ENCODE measurements around the gene ANKRD7.

ANKRD7 gene

DNA sequence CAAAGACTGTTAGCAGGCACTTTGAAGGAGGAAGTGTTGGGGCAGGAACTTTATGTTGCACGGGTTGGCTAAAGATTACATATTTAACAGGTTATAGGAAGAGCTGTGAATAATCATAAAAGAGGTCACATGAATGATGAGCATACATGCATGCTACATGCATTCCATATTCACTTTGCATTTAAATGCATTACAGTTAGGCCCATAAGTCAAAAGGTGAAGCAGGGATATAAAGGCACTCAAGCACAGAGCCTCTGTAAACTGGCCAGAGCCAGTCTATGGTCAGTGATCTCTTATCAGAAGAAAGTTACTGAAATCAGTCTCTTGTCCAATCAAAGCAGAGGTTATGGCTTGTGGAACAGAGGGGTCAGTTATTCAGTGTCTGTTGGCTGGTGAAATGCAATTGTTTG lies 7.3 kb upstream of the ANKRD7 start:
- TF ChIP-seq, protein P1, sequence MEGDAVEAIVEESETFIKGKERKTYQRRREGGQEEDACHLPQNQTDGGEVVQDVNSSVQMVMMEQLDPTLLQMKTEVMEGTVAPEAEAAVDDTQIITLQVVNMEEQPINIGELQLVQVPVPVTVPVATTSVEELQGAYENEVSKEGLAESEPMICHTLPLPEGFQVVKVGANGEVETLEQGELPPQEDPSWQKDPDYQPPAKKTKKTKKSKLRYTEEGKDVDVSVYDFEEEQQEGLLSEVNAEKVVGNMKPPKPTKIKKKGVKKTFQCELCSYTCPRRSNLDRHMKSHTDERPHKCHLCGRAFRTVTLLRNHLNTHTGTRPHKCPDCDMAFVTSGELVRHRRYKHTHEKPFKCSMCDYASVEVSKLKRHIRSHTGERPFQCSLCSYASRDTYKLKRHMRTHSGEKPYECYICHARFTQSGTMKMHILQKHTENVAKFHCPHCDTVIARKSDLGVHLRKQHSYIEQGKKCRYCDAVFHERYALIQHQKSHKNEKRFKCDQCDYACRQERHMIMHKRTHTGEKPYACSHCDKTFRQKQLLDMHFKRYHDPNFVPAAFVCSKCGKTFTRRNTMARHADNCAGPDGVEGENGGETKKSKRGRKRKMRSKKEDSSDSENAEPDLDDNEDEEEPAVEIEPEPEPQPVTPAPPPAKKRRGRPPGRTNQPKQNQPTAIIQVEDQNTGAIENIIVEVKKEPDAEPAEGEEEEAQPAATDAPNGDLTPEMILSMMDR (IDR thresholded peaks at IDR 0.05): no peak

DNA sequence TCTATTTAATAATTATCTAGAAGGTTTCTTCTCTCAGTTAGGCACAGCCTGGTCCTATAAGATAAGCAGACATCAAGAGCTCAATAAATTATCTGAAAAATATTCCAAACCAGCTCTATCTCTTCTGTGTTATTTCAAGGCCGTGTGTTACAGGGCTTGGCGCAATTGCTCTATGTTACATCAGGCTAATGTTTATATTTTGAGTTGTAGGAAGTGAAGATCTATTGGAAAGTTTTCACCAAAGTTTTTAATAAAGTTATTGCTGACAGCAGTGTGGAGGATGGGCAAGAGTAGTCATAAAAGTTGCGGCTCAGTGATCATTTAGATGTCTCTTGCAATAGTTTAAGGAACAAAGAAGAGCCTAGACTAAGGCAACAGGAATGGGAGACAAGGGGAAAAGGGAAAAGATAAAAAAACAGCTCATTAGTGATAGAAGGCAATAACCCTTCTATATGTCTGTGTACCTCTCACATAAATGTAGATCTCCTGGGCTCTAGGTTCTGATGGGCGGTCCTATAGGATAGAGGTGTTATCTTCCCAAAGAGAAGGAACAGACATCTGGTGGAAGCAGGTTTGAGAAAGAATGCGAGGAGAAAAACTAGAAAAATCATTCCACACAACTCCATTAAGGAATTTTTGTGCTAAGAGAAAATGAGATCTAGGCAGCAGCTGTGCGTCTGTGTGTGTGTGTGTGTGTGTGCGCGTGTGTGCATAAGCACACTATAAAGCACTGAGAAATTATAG lies 5.9 kb upstream of the ANKRD7 start:
- TF ChIP-seq, protein P1 (IDR thresholded peaks at IDR 0.05): no peak

- TF ChIP-seq, protein P1 (IDR thresholded peaks at IDR 0.05): no peak
Observed at GRCh38 chr7:118219157-118219512, 5.4 kb upstream of the ANKRD7 start.

- TF ChIP-seq, protein P1 (IDR thresholded peaks at IDR 0.05): no peak
Observed at GRCh38 chr7:118220583-118220982, 3.9 kb upstream of the ANKRD7 start.

- TF ChIP-seq, protein P1 (IDR thresholded peaks at IDR 0.05): no peak
Observed at GRCh38 chr7:118222591-118222990, 1.9 kb upstream of the ANKRD7 start.

GRCh38 chr7:118232837-118233236 lies 8.3 kb downstream of the ANKRD7 start:
- TF ChIP-seq, protein P1 (IDR thresholded peaks at IDR 0.05): no peak

DNA sequence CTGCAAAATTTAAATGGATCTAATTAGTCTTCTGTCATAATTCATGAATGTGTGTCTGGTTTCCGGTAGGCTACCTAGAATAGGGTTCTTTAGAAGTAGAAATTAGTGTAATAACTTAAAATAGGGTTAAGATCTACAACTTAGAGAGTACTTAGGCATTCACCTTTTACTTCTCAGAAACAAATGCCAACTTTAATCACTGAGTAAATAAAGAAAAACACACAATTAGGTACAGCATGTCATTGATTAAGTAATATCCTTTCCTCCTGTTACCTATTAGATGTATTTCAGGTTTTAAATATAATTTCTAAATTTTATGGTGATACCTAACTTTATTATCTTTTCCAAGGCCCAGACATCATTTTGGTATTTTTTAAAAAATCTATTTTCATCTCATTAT lies 9.3 kb downstream of the ANKRD7 start:
- TF ChIP-seq, protein P1 (IDR thresholded peaks at IDR 0.05): no peak

- TF ChIP-seq, protein P1 (IDR thresholded peaks at IDR 0.05): no peak
Observed at GRCh38 chr7:118239014-118239413, 14.5 kb downstream of the ANKRD7 start.
